Neutrophil (primary cell): ENCODE data around the gene SEMA4C.

Source experiments
- H3K27ac ChIP-seq: fragments of 200-600 bp; sonication (generic); 2 replicates; pipeline ENCODE4 v1.5.1; 2016; ENCODE audit warnings: mild to moderate bottlenecking, moderate library complexity
- H3K27me3 ChIP-seq: fragments of 200-600 bp; sonication (generic); 2 replicates; pipeline ENCODE4 v1.6.0; 2016; ENCODE audit warnings: mild to moderate bottlenecking
- H3K36me3 ChIP-seq: fragments of 200-600 bp; sonication (generic); 2 replicates; pipeline ENCODE4 v1.5.1; 2017
- H3K4me1 ChIP-seq, 2 experiments: fragments of 200-600 bp in 1 of 2; sonication (generic) in 1 of 2; 1 replicate in 1 of 2; 2 replicates in 1 of 2; pipeline versions ENCODE4 v1.5.1 to v1.6.1; 2013 to 2016; ENCODE audit warnings: low read depth in 1 of 2, low read length in 1 of 2, mild to moderate bottlenecking in 1 of 2, moderate library complexity in 1 of 2; ENCODE audit not compliant: control insufficient read depth in 1 of 2, insufficient read depth in 1 of 2
- H3K4me3 ChIP-seq, 2 experiments: fragments of 200-600 bp in 1 of 2; sonication (generic) in 1 of 2; 1 replicate in 1 of 2; 2 replicates in 1 of 2; pipeline ENCODE4 v1.5.1; 2013 to 2016; ENCODE audit warnings: low read depth in 1 of 2, low read length in 1 of 2, mild to moderate bottlenecking in 1 of 2, moderate library complexity in 1 of 2
- H3K9me3 ChIP-seq: fragments of 200-600 bp; sonication (generic); 2 replicates; pipeline ENCODE4 v1.5.1; 2016
- CTCF ChIP-seq: fragments of 200-600 bp; sonication (generic); IDR thresholded peaks from 2 replicates; pipeline ENCODE4 v1.5.1; 2016; ENCODE audit warnings: antibody characterized with exemption

The SEMA4C gene

GRCh38 chr2:96859681-96860064, 10.2 kb downstream of the SEMA4C start:
- H3K27ac ChIP-seq = no peak overlapping the region
- H3K36me3 ChIP-seq = no peaks in the 10 kb centered on the region
- peaks cover 37 to 54% of the 10 kb centered on the region in 2 experiments for H3K4me1 ChIP-seq
- peaks cover 61% of the 10 kb centered on the region for H3K27me3 ChIP-seq
- no peak overlapping the region for H3K4me3 ChIP-seq
- no peaks in the 10 kb centered on the region for H3K9me3 ChIP-seq
- TF ChIP-seq CTCF = no peak

GRCh38 chr2:96859099-96859649, 10.7 kb downstream of the SEMA4C start:
- Histone ChIP-seq H3K27me3 (peaks cover 56% of the 10 kb centered on the region), H3K36me3 (no peaks in the 10 kb centered on the region), H3K4me1 (peaks cover 37 to 50% of the 10 kb centered on the region in 2 experiments), H3K27ac (no peak overlapping the region), H3K4me3 (peak overlapping the region; percentile 58 to 98), H3K9me3 (no peaks in the 10 kb centered on the region)
- TF ChIP-seq CTCF = no peak

- Histone ChIP-seq H3K9me3 (no peaks in the 10 kb centered on the region), H3K4me1 (peaks cover 28 to 36% of the 10 kb centered on the region in 2 experiments), H3K27me3 (peaks cover 43% of the 10 kb centered on the region), H3K27ac (peak within 1 kb of the TSS; percentile 74), H3K4me3 (peak within 1 kb of the TSS; percentile 58 to 98), H3K36me3 (peaks cover 5% of the 10 kb centered on the region)
- peak; percentile 99 for TF ChIP-seq CTCF
These were observed 12.1 kb downstream of the SEMA4C start, which contains the start of gene ANKRD39 for GRCh38 chr2:96857667-96858372. TSS of gene ANKRD39 (minus strand) at chr2:96858016. CDS start at chr2:96857987, 29 bp downstream.

- H3K4me1 ChIP-seq = peaks cover 22 to 28% of the 10 kb centered on the region in 2 experiments
- H3K27ac ChIP-seq = peak overlapping the region; percentile 74
- H3K27me3 ChIP-seq = peaks cover 37% of the 10 kb centered on the region
- peaks cover 8% of the 10 kb centered on the region for H3K36me3 ChIP-seq
- TF ChIP-seq CTCF = no peak
- peak overlapping the region; percentile 58 to 98 for H3K4me3 ChIP-seq
- no peaks in the 10 kb centered on the region for H3K9me3 ChIP-seq
These were observed 12.9 kb downstream of the SEMA4C start for GRCh38 chr2:96856776-96857666.

- H3K4me3 ChIP-seq = no peak overlapping the region
- no peaks in the 10 kb centered on the region for H3K9me3 ChIP-seq
- H3K27me3 ChIP-seq = no peaks in the 10 kb centered on the region
- H3K27ac ChIP-seq = no peak overlapping the region
- no peak for TF ChIP-seq CTCF
- H3K4me1 ChIP-seq = peaks cover 9 to 12% of the 10 kb centered on the region in 2 experiments
- peaks cover 27% of the 10 kb centered on the region for H3K36me3 ChIP-seq
These were observed 16.6 kb downstream of the SEMA4C start for GRCh38 chr2:96853321-96853720.
